ENCODE data around the gene TNXB.

TNXB gene

GRCh38 chr6:32139590-32139989 lies 30.5 kb upstream of the TNXB start:
- Histone ChIP-seq H3K4me1 (ENCODE audit: low read length) (no peaks in the 10 kb centered on the region; the same call in 1 of the 2 replicates), H3K27me3 (ENCODE audit: low read depth, low read length) (no peaks in the 10 kb centered on the region), H3K4me2 (ENCODE audit: low read length) (no peak overlapping the region), H3K9me3 (ENCODE audit: insufficient read depth, low read length) (no peaks in the 10 kb centered on the region), H3K36me3 (replicated peaks; ENCODE audit: low read depth, low read length) (no peaks in the 10 kb centered on the region), H3K9ac (ENCODE audit: low read length) (no peak overlapping the region), H2AFZ (ENCODE audit: low read depth, low read length) (no peak overlapping the region), H3K27ac (ENCODE audit: low read length) (no peak overlapping the region), H3K79me2 (ENCODE audit: low read length) (no peaks in the 10 kb centered on the region), H3K4me3 (ENCODE audit: low read length) (no peak overlapping the region), H4K20me1 (ENCODE audit: insufficient read depth, low read length) (no peaks in the 10 kb centered on the region)
- TF ChIP-seq EZH2phosphoT487 (IDR thresholded peaks at IDR 0.05; ENCODE audit: low read depth) = no peak
- TF ChIP-seq CTCF (IDR thresholded peaks at IDR 0.05; ENCODE audit: low read depth, low read length) = no peak

GRCh38 chr6:32137454-32137853 lies 28.3 kb upstream of the TNXB start:
- H3K4me3 ChIP-seq (ENCODE audit: low read length) = no peak overlapping the region
- TF ChIP-seq CTCF (IDR thresholded peaks at IDR 0.05; ENCODE audit: low read depth, low read length) (no peak), EZH2phosphoT487 (IDR thresholded peaks at IDR 0.05; ENCODE audit: low read depth) (no peak)

GRCh38 chr6:32133786-32134185 lies 24.6 kb upstream of the TNXB start:
- Histone ChIP-seq H3K27ac (ENCODE audit: low read length) (no peak overlapping the region), H3K4me2 (ENCODE audit: low read length) (no peak overlapping the region), H4K20me1 (ENCODE audit: insufficient read depth, low read length) (no peaks in the 10 kb centered on the region), H3K79me2 (ENCODE audit: low read length) (peaks cover 7% of the 10 kb centered on the region; the same call in 1 of the 2 replicates), H3K4me3 (ENCODE audit: low read length) (no peak overlapping the region), H2AFZ (ENCODE audit: low read depth, low read length) (no peak overlapping the region), H3K9ac (ENCODE audit: low read length) (no peak overlapping the region), H3K9me3 (ENCODE audit: insufficient read depth, low read length) (no peaks in the 10 kb centered on the region), H3K27me3 (ENCODE audit: low read depth, low read length) (no peaks in the 10 kb centered on the region), H3K4me1 (ENCODE audit: low read length) (peaks cover 7% of the 10 kb centered on the region), H3K36me3 (replicated peaks; ENCODE audit: low read depth, low read length) (no peaks in the 10 kb centered on the region)
- TF ChIP-seq CTCF (IDR thresholded peaks at IDR 0.05; ENCODE audit: low read depth, low read length) (no peak), EZH2phosphoT487 (IDR thresholded peaks at IDR 0.05; ENCODE audit: low read depth) (no peak)

More at GRCh38 chr6:32137454-32137853, 28.3 kb upstream of the TNXB start:
- Histone ChIP-seq H4K20me1 (ENCODE audit: insufficient read depth, low read length) (no peaks in the 10 kb centered on the region), H3K4me1 (ENCODE audit: low read length) (no peaks in the 10 kb centered on the region; the same call in 1 of the 2 replicates), H2AFZ (ENCODE audit: low read depth, low read length) (no peak overlapping the region), H3K4me2 (ENCODE audit: low read length) (no peak overlapping the region), H3K79me2 (ENCODE audit: low read length) (no peaks in the 10 kb centered on the region), H3K9ac (ENCODE audit: low read length) (no peak overlapping the region), H3K36me3 (replicated peaks; ENCODE audit: low read depth, low read length) (no peaks in the 10 kb centered on the region), H3K27ac (ENCODE audit: low read length) (no peak overlapping the region), H3K27me3 (ENCODE audit: low read depth, low read length) (no peaks in the 10 kb centered on the region), H3K9me3 (ENCODE audit: insufficient read depth, low read length) (no peaks in the 10 kb centered on the region)

- Histone ChIP-seq H3K9me3 (ENCODE audit: insufficient read depth, low read length) (no peaks in the 10 kb centered on the region), H4K20me1 (ENCODE audit: insufficient read depth, low read length) (no peaks in the 10 kb centered on the region), H3K4me1 (ENCODE audit: low read length) (peaks cover 14% of the 10 kb centered on the region), H3K36me3 (replicated peaks; ENCODE audit: low read depth, low read length) (no peaks in the 10 kb centered on the region), H2AFZ (ENCODE audit: low read depth, low read length) (no peak overlapping the region), H3K4me3 (ENCODE audit: low read length) (no peak overlapping the region), H3K79me2 (ENCODE audit: low read length) (peaks cover 16% of the 10 kb centered on the region), H3K27ac (ENCODE audit: low read length) (no peak overlapping the region), H3K4me2 (ENCODE audit: low read length) (no peak overlapping the region), H3K27me3 (ENCODE audit: low read depth, low read length) (no peaks in the 10 kb centered on the region), H3K9ac (ENCODE audit: low read length) (no peak overlapping the region)
- TF ChIP-seq EZH2phosphoT487 (IDR thresholded peaks at IDR 0.05; ENCODE audit: low read depth) (no peak), CTCF (IDR thresholded peaks at IDR 0.05; ENCODE audit: low read depth, low read length) (no peak)
Measured at GRCh38 chr6:32132110-32132509, 23.0 kb upstream of the TNXB start.

Data from OCI-LY3 (cell line).